Progenitor cell of endocrine pancreas (in vitro differentiated cells): ENCODE measurements around the gene ZFTA. TPM values are rescaled to one million over a fixed set of nuclear protein-coding genes. Genes with fewer than 3 reads are reported as not detected.
A peak's percentile ranks its signal among the peaks of the same experiment; 100 is the strongest.

Experiments used
- DNase-seq: peaks from one replicate; pipeline ENCODE4 v3.0.0; 2021; ENCODE audit warnings: low spot score; ENCODE audit not compliant: unreplicated experiment
- H3K27ac Mint-ChIP-seq: 2 replicates; pipeline ENCODE4 v1.8.0; 2021; ENCODE audit warnings: mild to moderate bottlenecking, moderate library complexity, mixed read lengths
- H3K27me3 Mint-ChIP-seq: 2 replicates; pipeline ENCODE4 v1.8.0; 2021; ENCODE audit warnings: mixed read lengths
- H3K36me3 Mint-ChIP-seq: 2 replicates; pipeline ENCODE4 v1.8.0; 2022; ENCODE audit warnings: mixed read lengths; ENCODE audit not compliant: insufficient read depth
- H3K4me1 Mint-ChIP-seq: 2 replicates; pipeline ENCODE4 v1.8.0; 2021; ENCODE audit warnings: low read depth, mixed read lengths
- H3K4me3 Mint-ChIP-seq: 2 replicates; pipeline ENCODE4 v1.8.0; 2021; ENCODE audit warnings: low read depth, mild to moderate bottlenecking, moderate library complexity, mixed read lengths
- H3K9me3 Mint-ChIP-seq: 2 replicates; pipeline ENCODE4 v1.8.0; 2021; ENCODE audit warnings: low read depth, mixed read lengths
- CTCF ChIP-seq: fragments of 200-600 bp; sonication (generic); IDR thresholded peaks from one replicate; pipeline ENCODE4 v1.5.0; 2021; ENCODE audit warnings: antibody characterized with exemption, mild to moderate bottlenecking; ENCODE audit not compliant: unreplicated experiment
- total RNA-seq: library from RNA; stranded (reverse); gene quantifications from 2 replicates; pipeline ENCODE4 v1.2.1, GENCODE V29; 2021

The ZFTA gene
- total RNA-seq, 1 donor from 2014 or later: 46.8 TPM

- Mint-ChIP-seq H3K9me3 (no peaks in the 10 kb centered on the region), H3K27me3 (no peaks in the 10 kb centered on the region), H3K36me3 (peaks cover 2% of the 10 kb centered on the region), H3K4me3 (no peak overlapping the region), H3K4me1 (peaks cover 10% of the 10 kb centered on the region), H3K27ac (no peak overlapping the region)
- DNase-seq: peak; percentile 49
- TF ChIP-seq CTCF: peak; percentile 96
Measured at GRCh38 chr11:63738720-63739360, 29.7 kb downstream of the ZFTA start.

GRCh38 chr11:63737718-63738117, 30.9 kb downstream of the ZFTA start:
- Mint-ChIP-seq H3K4me1 (peaks cover 10% of the 10 kb centered on the region), H3K27me3 (no peaks in the 10 kb centered on the region), H3K27ac (no peak overlapping the region), H3K4me3 (no peak overlapping the region), H3K9me3 (no peaks in the 10 kb centered on the region), H3K36me3 (peaks cover 2% of the 10 kb centered on the region)
- no peak for DNase-seq
- no peak for TF ChIP-seq CTCF

GRCh38 chr11:63736864-63737263, 31.7 kb downstream of the ZFTA start:
- Mint-ChIP-seq H3K27ac (peak overlapping the region; percentile 22), H3K27me3 (no peaks in the 10 kb centered on the region), H3K9me3 (no peaks in the 10 kb centered on the region), H3K4me3 (no peak overlapping the region), H3K36me3 (peaks cover 2% of the 10 kb centered on the region), H3K4me1 (peaks cover 10% of the 10 kb centered on the region)
- no peak for TF ChIP-seq CTCF
- no peak for DNase-seq

- no peak for TF ChIP-seq CTCF
- no peaks in the 10 kb centered on the region for H3K36me3 Mint-ChIP-seq
- H3K27me3 Mint-ChIP-seq: no peaks in the 10 kb centered on the region
- H3K4me3 Mint-ChIP-seq: no peak overlapping the region
- no peak overlapping the region for H3K27ac Mint-ChIP-seq
- DNase-seq: no peak
- H3K4me1 Mint-ChIP-seq: no peaks in the 10 kb centered on the region
- no peaks in the 10 kb centered on the region for H3K9me3 Mint-ChIP-seq
Measured at GRCh38 chr11:63729326-63729725, 39.2 kb downstream of the ZFTA start.

- H3K27me3 Mint-ChIP-seq: no peaks in the 10 kb centered on the region
- no peak overlapping the region for H3K4me3 Mint-ChIP-seq
- no peaks in the 10 kb centered on the region for H3K4me1 Mint-ChIP-seq
- H3K9me3 Mint-ChIP-seq: no peaks in the 10 kb centered on the region
- DNase-seq: no peak
- TF ChIP-seq CTCF: no peak
- peaks cover 2% of the 10 kb centered on the region for H3K36me3 Mint-ChIP-seq
- no peak overlapping the region for H3K27ac Mint-ChIP-seq
Measured at GRCh38 chr11:63720611-63721010, 48.0 kb downstream of the ZFTA start.
